ENCODE results near the gene PC.

Gene PC

GRCh38 chr11:66866007-66866406, 92.2 kb downstream of the PC start:
- Histone ChIP-seq H3K4me1 (peaks cover 12 to 40% (median 33%) of the 10 kb centered on the region in 10 experiments; a peak in 19 of 20 replicates), H3K27me3 (no peaks in the 10 kb centered on the region), H3K4me2 (no peak overlapping the region), H3K4me3 (no peak overlapping the region), H3K9me3 (replicated peaks in 1 of 11) (no peaks in the 10 kb centered on the region), H3K27ac (no peak overlapping the region), H3K36me3 (peaks cover 0 to 59% (median 14%) of the 10 kb centered on the region in 11 experiments; a peak in 18 of 22 replicates), H3K9ac (0 out of 22 replicates have a peak overlapping the region, but pooled peaks of 1 of the 11 experiments have one; percentile 13), H4K20me1 (peaks cover 2 to 45% (median 14%) of the 10 kb centered on the region in 11 experiments; a peak in 19 of 22 replicates)
- TF ChIP-seq Cebpa-rat (IDR thresholded peaks at IDR 0.05) = no peak

GRCh38 chr11:66864924-66865697, 93.1 kb downstream of the PC start:
- Histone ChIP-seq H3K4me3 (no peak overlapping the region), H3K27me3 (no peaks in the 10 kb centered on the region), H3K36me3 (peaks cover 8 to 59% (median 15%) of the 10 kb centered on the region in 11 experiments; a peak in 20 of 22 replicates), H3K27ac (peak overlapping the region in 1 of 11 experiments; percentile 10; a peak in 1 of 22 replicates), H3K4me1 (peaks cover 19 to 49% (median 40%) of the 10 kb centered on the region in 10 experiments; a peak in 19 of 20 replicates), H3K4me2 (peak overlapping the region in 9 of 11 experiments; percentile 23 to 55 (median 44); a peak in 14 of 22 replicates), H3K9ac (peak overlapping the region in 4 of 11 experiments; percentile 15 to 34 (median 24); a peak in 5 of 22 replicates), H4K20me1 (peaks cover 11 to 54% (median 23%) of the 10 kb centered on the region in 11 experiments; a peak in 21 of 22 replicates), H3K9me3 (replicated peaks in 1 of 11) (no peaks in the 10 kb centered on the region)
- no peak for TF ChIP-seq Cebpa-rat (IDR thresholded peaks at IDR 0.05)

- peak overlapping the region in 5 of 11 experiments; percentile 9 to 34 (median 24); a peak in 7 of 22 replicates for H3K9ac ChIP-seq
- no peaks in the 10 kb centered on the region for H3K9me3 ChIP-seq (replicated peaks in 1 of 11)
- peaks cover 26 to 57% (median 46%) of the 10 kb centered on the region in 10 experiments for H3K4me1 ChIP-seq
- peaks cover 14 to 59% (median 20%) of the 10 kb centered on the region in 11 experiments for H3K36me3 ChIP-seq
- no peak overlapping the region for H3K4me3 ChIP-seq
- peak overlapping the region in 9 of 11 experiments; percentile 23 to 55 (median 44); a peak in 14 of 22 replicates for H3K4me2 ChIP-seq
- H3K27me3 ChIP-seq = no peaks in the 10 kb centered on the region
- H3K27ac ChIP-seq = no peak overlapping the region
- TF ChIP-seq Cebpa-rat (IDR thresholded peaks at IDR 0.05) = no peak
- peaks cover 13 to 62% (median 31%) of the 10 kb centered on the region in 11 experiments; a peak in 21 of 22 replicates for H4K20me1 ChIP-seq
Measured at GRCh38 chr11:66864172-66864901, 93.8 kb downstream of the PC start.

GRCh38 chr11:66863428-66864125, 94.6 kb downstream of the PC start:
- Histone ChIP-seq H3K4me2 (no peak overlapping the region; a peak in 1 of 22 replicates), H3K27ac (no peak overlapping the region), H4K20me1 (peaks cover 13 to 69% (median 38%) of the 10 kb centered on the region in 11 experiments; a peak in 21 of 22 replicates), H3K4me1 (peaks cover 30 to 58% (median 48%) of the 10 kb centered on the region in 10 experiments), H3K4me3 (no peak overlapping the region), H3K36me3 (peaks cover 21 to 59% (median 27%) of the 10 kb centered on the region in 11 experiments), H3K9me3 (replicated peaks in 1 of 11) (no peaks in the 10 kb centered on the region), H3K27me3 (no peaks in the 10 kb centered on the region), H3K9ac (peak overlapping the region in 1 of 11 experiments; percentile 24; a peak in 3 of 22 replicates)
- no peak for TF ChIP-seq Cebpa-rat (IDR thresholded peaks at IDR 0.05)

GRCh38 chr11:66862559-66863037, 95.6 kb downstream of the PC start:
- Histone ChIP-seq H3K4me3 (no peak overlapping the region), H3K4me1 (peaks cover 40 to 64% (median 55%) of the 10 kb centered on the region in 10 experiments), H3K4me2 (peak overlapping the region in 8 of 11 experiments; percentile 26 to 74 (median 53); a peak in 14 of 22 replicates), H3K27me3 (no peaks in the 10 kb centered on the region), H3K9ac (peak overlapping the region in 6 of 11 experiments; percentile 3 to 63 (median 37); a peak in 6 of 22 replicates), H3K36me3 (peaks cover 25 to 58% (median 37%) of the 10 kb centered on the region in 11 experiments; a peak in 21 of 22 replicates), H3K27ac (peak overlapping the region in 2 of 11 experiments; percentile 34 to 45; a peak in 3 of 22 replicates), H3K9me3 (replicated peaks in 1 of 11) (no peaks in the 10 kb centered on the region), H4K20me1 (peaks cover 13 to 79% (median 48%) of the 10 kb centered on the region in 11 experiments; a peak in 21 of 22 replicates)
- TF ChIP-seq Cebpa-rat (IDR thresholded peaks at IDR 0.05) = no peak

GRCh38 chr11:66861774-66862558, 96.2 kb downstream of the PC start:
- TF ChIP-seq Cebpa-rat (IDR thresholded peaks at IDR 0.05) = no peak

More at GRCh38 chr11:66861774-66862558, 96.2 kb downstream of the PC start:
- Histone ChIP-seq H3K4me3 (no peak overlapping the region), H3K9ac (peak overlapping the region in 6 of 11 experiments; percentile 3 to 63 (median 37); a peak in 6 of 22 replicates), H3K27ac (peak overlapping the region in 2 of 11 experiments; percentile 34 to 45; a peak in 3 of 22 replicates), H3K9me3 (replicated peaks in 1 of 11) (no peaks in the 10 kb centered on the region), H3K4me1 (peaks cover 42 to 66% (median 57%) of the 10 kb centered on the region in 10 experiments), H3K4me2 (peak overlapping the region in 8 of 11 experiments; percentile 26 to 74 (median 53); a peak in 14 of 22 replicates), H4K20me1 (peaks cover 13 to 81% (median 51%) of the 10 kb centered on the region in 11 experiments; a peak in 21 of 22 replicates), H3K36me3 (peaks cover 22 to 58% (median 38%) of the 10 kb centered on the region in 11 experiments; a peak in 21 of 22 replicates), H3K27me3 (no peaks in the 10 kb centered on the region)
